ENCODE measurements around the gene NHERF1.

NHERF1 gene

GRCh38 chr17:74748529-74749278 is at the start of gene NHERF1:
Gene NHERF1 (plus strand): TSS chr17:74748628. CDS start chr17:74748847, 219 bp downstream.
- in situ Hi-C loops (cut with HindIII; ENCODE audit: low pct_ligation_motif_present, low pct_unique_long_range_greater_than_20kb, low sequenced_read_pairs): no loop called here

GRCh38 chr17:74699236-74699635 is 49.2 kb upstream of the NHERF1 start:
- in situ Hi-C loops (cut with HindIII; ENCODE audit: low pct_ligation_motif_present, low pct_unique_long_range_greater_than_20kb, low sequenced_read_pairs): no loop called here
- DNase-seq: no peak

More at GRCh38 chr17:74748529-74749278, at the start of gene NHERF1:
- DNase-seq: peak; percentile 95

GRCh38 chr17:74702116-74702871 is 46.1 kb upstream of the NHERF1 start:
- no peak for DNase-seq

GRCh38 chr17:74703311-74703710 is 45.1 kb upstream of the NHERF1 start:
- no peak for DNase-seq
- in situ Hi-C loops (cut with HindIII; ENCODE audit: low pct_ligation_motif_present, low pct_unique_long_range_greater_than_20kb, low sequenced_read_pairs): no loop called here

More at GRCh38 chr17:74702116-74702871, 46.1 kb upstream of the NHERF1 start:
- in situ Hi-C loops (cut with HindIII; ENCODE audit: low pct_ligation_motif_present, low pct_unique_long_range_greater_than_20kb, low sequenced_read_pairs): no loop called here

- in situ Hi-C loops (cut with HindIII; ENCODE audit: low pct_ligation_motif_present, low pct_unique_long_range_greater_than_20kb, low sequenced_read_pairs): no loop called here
- DNase-seq: no peak
Measured at GRCh38 chr17:74704544-74704943, 43.9 kb upstream of the NHERF1 start.

- DNase-seq: no peak
- in situ Hi-C loops (cut with HindIII; ENCODE audit: low pct_ligation_motif_present, low pct_unique_long_range_greater_than_20kb, low sequenced_read_pairs): no loop called here
Measured at GRCh38 chr17:74711058-74711824, 37.2 kb upstream of the NHERF1 start.

- in situ Hi-C loops (cut with HindIII; ENCODE audit: low pct_ligation_motif_present, low pct_unique_long_range_greater_than_20kb, low sequenced_read_pairs): no loop called here
- no peak for DNase-seq
Measured at GRCh38 chr17:74712301-74712700, 36.1 kb upstream of the NHERF1 start.

GRCh38 chr17:74712756-74713155 is 35.7 kb upstream of the NHERF1 start, which contains the start of gene CD300LF:
Gene CD300LF (minus strand): TSS chr17:74712923. CDS start chr17:74712866, 57 bp downstream.
- in situ Hi-C loops (cut with HindIII; ENCODE audit: low pct_ligation_motif_present, low pct_unique_long_range_greater_than_20kb, low sequenced_read_pairs): no loop called here
- no peak for DNase-seq

- in situ Hi-C loops (cut with HindIII; ENCODE audit: low pct_ligation_motif_present, low pct_unique_long_range_greater_than_20kb, low sequenced_read_pairs): no loop called here
- no peak for DNase-seq
Measured at GRCh38 chr17:74713171-74713755, 35.2 kb upstream of the NHERF1 start.

GRCh38 chr17:74715144-74715543 is 33.3 kb upstream of the NHERF1 start:
- no peak for DNase-seq
- in situ Hi-C loops (cut with HindIII; ENCODE audit: low pct_ligation_motif_present, low pct_unique_long_range_greater_than_20kb, low sequenced_read_pairs): no loop called here

GRCh38 chr17:74720506-74720905 is 27.9 kb upstream of the NHERF1 start:
- in situ Hi-C loops (cut with HindIII; ENCODE audit: low pct_ligation_motif_present, low pct_unique_long_range_greater_than_20kb, low sequenced_read_pairs): no loop called here
- DNase-seq: no peak

GRCh38 chr17:74722782-74723181 is 25.6 kb upstream of the NHERF1 start:
- in situ Hi-C loops (cut with HindIII; ENCODE audit: low pct_ligation_motif_present, low pct_unique_long_range_greater_than_20kb, low sequenced_read_pairs): no loop called here
- DNase-seq: no peak

GRCh38 chr17:74723891-74724290 is 24.5 kb upstream of the NHERF1 start:
- no peak for DNase-seq
- in situ Hi-C loops (cut with HindIII; ENCODE audit: low pct_ligation_motif_present, low pct_unique_long_range_greater_than_20kb, low sequenced_read_pairs): no loop called here

GRCh38 chr17:74725111-74725510 is 23.3 kb upstream of the NHERF1 start:
- in situ Hi-C loops (cut with HindIII; ENCODE audit: low pct_ligation_motif_present, low pct_unique_long_range_greater_than_20kb, low sequenced_read_pairs): no loop called here
- DNase-seq: no peak

GRCh38 chr17:74728033-74728701 is 20.3 kb upstream of the NHERF1 start:
- no peak for DNase-seq
- in situ Hi-C loops (cut with HindIII; ENCODE audit: low pct_ligation_motif_present, low pct_unique_long_range_greater_than_20kb, low sequenced_read_pairs): no loop called here

GRCh38 chr17:74728702-74729075 is 19.7 kb upstream of the NHERF1 start:
- DNase-seq: no peak
- in situ Hi-C loops (cut with HindIII; ENCODE audit: low pct_ligation_motif_present, low pct_unique_long_range_greater_than_20kb, low sequenced_read_pairs): no loop called here

- DNase-seq: no peak
- in situ Hi-C loops (cut with HindIII; ENCODE audit: low pct_ligation_motif_present, low pct_unique_long_range_greater_than_20kb, low sequenced_read_pairs): no loop called here
Measured at GRCh38 chr17:74729368-74729767, 19.1 kb upstream of the NHERF1 start.

- in situ Hi-C loops (cut with HindIII; ENCODE audit: low pct_ligation_motif_present, low pct_unique_long_range_greater_than_20kb, low sequenced_read_pairs): no loop called here
- no peak for DNase-seq
Measured at GRCh38 chr17:74729866-74730265, 18.6 kb upstream of the NHERF1 start.

All from ACHN (cell line).